HL-60 (cell line): ENCODE results near the gene CNIH3.

ENCODE experiments used
- CTCF ChIP-seq: IDR thresholded peaks from one replicate; pipeline ENCODE4 v1.5.1; 2011; ENCODE audit warnings: low read length, control low read depth, inconsistent platforms; ENCODE audit not compliant: insufficient read depth
- GABPA ChIP-seq: IDR thresholded peaks from 2 replicates; pipeline ENCODE4 v1.6.1; 2012; ENCODE audit warnings: low read depth

- TF ChIP-seq CTCF (no peak), GABPA (no peak)
These were observed 21.8 kb downstream of the CNIH3 start for GRCh38 chr1:224637936-224638335.
